ENCODE results near the gene GSK3B.

GRCh38 chr3:120119846-120120510, 25.7 kb upstream of the GSK3B start:
- TF ChIP-seq POLR2A (IDR thresholded peaks at IDR 0.05) (no peak), CTCF (IDR thresholded peaks at IDR 0.05) (no peak)
